BLaER1 (cell line): ENCODE measurements around the gene PRCC.
A peak's percentile ranks its signal among the peaks of the same experiment; 100 is the strongest.

Experiments used
- H3K27ac ChIP-seq: shearing (Covaris generic); formaldehyde crosslinking; 2 replicates; pipeline ENCODE4 v1.8.1; 2022
- H3K27me3 ChIP-seq: shearing (Covaris generic); formaldehyde crosslinking; 2 replicates; pipeline ENCODE4 v1.8.1; 2022
- H3K36me3 ChIP-seq: shearing (Covaris generic); formaldehyde crosslinking; 2 replicates; pipeline ENCODE4 v1.8.1; 2022
- H3K4me1 ChIP-seq: shearing (Covaris generic); formaldehyde crosslinking; 2 replicates; pipeline ENCODE4 v1.8.1; 2022
- H3K4me2 ChIP-seq: shearing (Covaris generic); formaldehyde crosslinking; 2 replicates; pipeline ENCODE4 v1.8.1; 2022
- H3K4me3 ChIP-seq: shearing (Covaris generic); formaldehyde crosslinking; 2 replicates; pipeline ENCODE4 v1.8.1; 2022
- H3K9ac ChIP-seq: shearing (Covaris generic); formaldehyde crosslinking; 2 replicates; pipeline ENCODE4 v1.8.1; 2022
- H3K9me3 ChIP-seq: shearing (Covaris generic); formaldehyde crosslinking; 2 replicates; pipeline ENCODE4 v1.8.1; 2022
- H4K20me1 ChIP-seq: shearing (Covaris generic); formaldehyde crosslinking; 2 replicates; pipeline ENCODE4 v1.8.1; 2022
- Cebpa-rat ChIP-seq: shearing (Covaris generic); IDR thresholded peaks from 2 replicates; pipeline ENCODE4 v1.8.1; 2022

Gene PRCC

DNA sequence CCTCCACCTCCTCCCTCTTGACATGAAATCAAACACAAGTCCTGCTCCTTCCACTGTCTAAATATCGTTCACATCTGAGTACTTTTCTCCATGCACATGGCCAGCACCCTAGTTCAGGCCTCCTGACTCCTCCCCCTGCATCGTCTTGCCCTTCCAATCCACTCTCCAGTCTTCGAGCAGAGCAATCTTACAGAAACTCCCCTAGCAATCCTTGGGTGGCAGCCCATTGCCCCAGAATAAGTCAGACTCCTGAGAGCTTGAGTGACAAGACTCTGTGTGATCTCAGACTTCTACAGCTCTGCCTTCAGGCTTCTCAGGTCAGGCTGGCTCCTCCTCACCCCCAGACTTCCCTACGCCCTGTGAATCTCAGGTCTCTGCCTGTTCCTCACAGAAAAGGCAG, 43.8 kb downstream of the PRCC start:
- Histone ChIP-seq H3K4me2 (no peak overlapping the region), H3K27ac (no peak overlapping the region), H3K4me3 (no peak overlapping the region), H3K36me3 (peaks cover 32% of the 10 kb centered on the region), H3K9me3 (no peaks in the 10 kb centered on the region), H3K27me3 (no peaks in the 10 kb centered on the region), H3K9ac (peak overlapping the region; percentile 20; the same call in 1 of the 2 replicates), H4K20me1 (peaks cover 7% of the 10 kb centered on the region; the same call in 1 of the 2 replicates), H3K4me1 (peaks cover 65% of the 10 kb centered on the region)
- no peak for TF ChIP-seq Cebpa-rat

DNA sequence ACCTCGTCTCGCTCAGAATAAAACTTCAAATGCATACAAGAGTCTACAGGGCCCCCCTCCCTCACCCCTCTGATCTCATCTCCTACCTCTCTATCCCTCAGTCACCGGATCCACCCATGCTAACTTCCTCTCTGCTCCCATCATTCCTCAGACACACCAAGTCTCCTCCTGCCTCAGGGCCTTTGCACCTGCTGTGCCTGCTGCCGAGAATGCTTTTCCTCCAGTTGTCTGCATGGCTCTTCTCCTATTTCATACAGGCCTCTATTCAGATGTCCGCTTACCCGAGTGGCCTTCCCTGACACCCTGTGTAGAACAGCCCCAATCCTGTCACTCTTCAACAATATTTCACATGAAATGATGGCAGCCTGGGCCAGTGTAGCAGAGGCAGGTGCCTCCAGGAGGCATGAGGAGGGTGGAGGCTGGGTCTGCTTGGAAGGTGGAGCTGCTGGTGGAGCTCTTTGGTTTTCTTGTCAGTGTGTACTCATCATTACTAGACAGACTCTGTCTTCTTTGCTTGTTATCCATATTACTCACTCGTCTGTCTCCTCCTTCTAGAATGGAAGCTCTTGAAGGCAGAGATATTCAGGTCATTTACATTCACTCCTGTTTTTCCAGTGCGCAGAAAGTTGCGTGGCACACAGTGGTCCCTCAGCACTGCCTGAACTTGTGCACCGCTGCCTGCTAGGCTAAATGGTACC, 45.1 kb downstream of the PRCC start:
- Histone ChIP-seq H3K27me3 (no peaks in the 10 kb centered on the region), H3K9me3 (no peaks in the 10 kb centered on the region), H3K9ac (peak overlapping the region; percentile 81; the same call in 1 of the 2 replicates), H4K20me1 (peaks cover 7% of the 10 kb centered on the region; the same call in 1 of the 2 replicates), H3K4me1 (peaks cover 75% of the 10 kb centered on the region), H3K4me3 (no peak overlapping the region), H3K36me3 (peaks cover 23% of the 10 kb centered on the region), H3K4me2 (peak overlapping the region; percentile 100), H3K27ac (no peak overlapping the region)
- TF ChIP-seq Cebpa-rat: no peak

DNA sequence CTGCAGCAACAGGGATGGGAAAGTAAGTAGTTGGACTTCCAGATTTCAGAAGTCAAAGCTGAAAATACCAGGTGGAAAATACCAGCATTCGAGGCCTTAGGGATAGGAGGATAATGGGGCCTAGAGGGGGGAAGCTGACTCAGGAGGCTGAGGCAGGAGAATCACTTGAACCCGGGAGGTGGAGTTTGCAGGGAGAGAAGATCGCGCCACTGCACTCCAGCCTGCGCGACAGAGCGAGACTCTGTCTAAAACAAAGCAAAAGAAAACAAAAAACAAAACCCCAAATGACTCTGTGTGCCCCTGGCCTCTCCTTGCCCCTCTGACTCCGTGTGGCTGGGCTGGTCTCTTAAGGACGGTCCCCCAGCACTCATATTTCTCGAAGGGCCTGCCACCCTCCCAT, 46.0 kb downstream of the PRCC start:
- H3K9ac ChIP-seq: peak overlapping the region; percentile 81
- H4K20me1 ChIP-seq: peaks cover under 1% of the 10 kb centered on the region; the same call in 1 of the 2 replicates
- H3K4me1 ChIP-seq: peaks cover 69% of the 10 kb centered on the region
- peak overlapping the region; percentile 72 for H3K4me3 ChIP-seq
- H3K27ac ChIP-seq: peak overlapping the region; percentile 92
- no peak for TF ChIP-seq Cebpa-rat
- no peaks in the 10 kb centered on the region for H3K9me3 ChIP-seq
- peak overlapping the region; percentile 100 for H3K4me2 ChIP-seq
- H3K36me3 ChIP-seq: peaks cover 23% of the 10 kb centered on the region
- no peaks in the 10 kb centered on the region for H3K27me3 ChIP-seq

DNA sequence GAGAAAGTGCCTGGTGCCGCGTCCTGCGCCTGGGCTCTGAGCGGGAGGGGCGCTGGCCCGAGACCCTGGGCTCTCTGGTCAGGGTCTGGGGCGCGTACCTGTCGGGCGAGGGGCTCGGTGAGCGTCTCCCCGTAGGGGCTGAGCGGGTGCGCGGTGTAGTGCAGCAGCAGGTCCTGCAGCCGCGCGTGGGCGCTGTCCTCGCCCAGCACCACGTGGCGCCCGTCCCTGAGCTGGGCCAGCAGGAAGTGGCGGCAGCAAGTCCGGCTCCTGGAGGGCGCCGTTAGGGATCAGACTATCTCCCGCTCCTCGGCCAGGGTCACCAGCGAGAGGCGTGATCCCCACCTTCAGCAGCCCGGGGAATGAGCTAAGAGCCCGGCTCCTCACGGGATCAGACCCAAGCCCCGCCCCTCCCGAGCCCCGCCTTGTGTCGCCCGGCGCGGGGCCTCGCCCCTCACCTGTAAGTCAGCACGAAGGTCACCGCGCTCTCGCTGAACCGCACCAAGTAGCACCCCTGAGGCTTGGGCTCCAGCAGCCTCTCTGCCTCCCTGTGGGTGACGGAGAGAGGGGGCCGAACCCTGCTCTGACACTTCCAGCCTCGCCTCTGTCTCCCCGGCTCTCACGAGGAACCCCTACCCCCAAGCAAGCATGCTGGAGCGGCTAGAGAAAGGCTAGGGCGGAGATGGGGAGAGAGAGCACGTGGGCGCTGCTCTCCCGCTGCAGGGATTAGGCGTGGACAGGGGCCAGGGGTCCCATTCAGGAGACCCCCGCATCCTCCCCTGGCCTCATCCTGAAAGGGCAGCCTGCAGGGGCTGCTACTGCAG, 46.6 kb downstream of the PRCC start:
- Histone ChIP-seq H3K27me3 (no peaks in the 10 kb centered on the region), H3K36me3 (peaks cover 19% of the 10 kb centered on the region), H3K4me3 (peak overlapping the region; percentile 72), H3K27ac (peak overlapping the region; percentile 92), H4K20me1 (no peaks in the 10 kb centered on the region; the same call in 1 of the 2 replicates), H3K9me3 (no peaks in the 10 kb centered on the region), H3K9ac (peak overlapping the region; percentile 81), H3K4me1 (peaks cover 62% of the 10 kb centered on the region), H3K4me2 (peak overlapping the region; percentile 100)
- TF ChIP-seq Cebpa-rat: no peak

DNA sequence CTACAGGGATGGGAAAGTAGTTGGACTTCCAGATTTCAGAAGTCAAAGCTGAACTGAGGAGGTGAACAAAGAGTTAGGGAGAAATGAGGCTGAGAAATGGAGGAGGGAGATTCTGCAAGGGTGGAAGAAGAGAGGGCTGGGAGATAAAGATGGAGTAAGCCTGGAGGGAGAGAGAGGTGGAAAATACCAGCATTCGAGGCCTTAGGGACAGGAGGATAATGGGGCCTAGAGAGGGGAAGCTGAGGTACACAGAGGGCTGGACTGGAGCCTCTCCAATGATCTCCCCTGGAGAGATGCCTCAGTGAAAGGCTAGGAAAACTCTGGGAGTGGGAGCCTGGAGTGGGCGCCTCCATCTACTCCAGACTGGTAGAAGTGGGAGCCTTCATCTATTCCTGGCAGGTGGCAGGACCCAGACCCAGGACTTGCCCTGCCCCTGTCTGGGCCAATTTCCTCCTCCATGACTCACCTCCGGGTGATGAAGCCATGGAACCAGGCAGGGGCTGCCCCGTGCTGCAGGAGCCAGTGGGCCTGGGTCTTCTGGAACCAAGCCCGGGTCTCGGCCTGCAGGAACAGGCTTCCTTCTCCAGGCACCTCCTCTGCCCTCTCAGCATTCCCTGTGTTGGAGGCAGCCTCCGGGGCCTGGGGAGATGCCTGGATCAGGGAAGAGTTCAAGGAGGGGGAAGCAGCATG, 47.4 kb downstream of the PRCC start:
- Histone ChIP-seq H3K4me3 (peak overlapping the region; percentile 72), H3K9ac (peak overlapping the region; percentile 81)

DNA sequence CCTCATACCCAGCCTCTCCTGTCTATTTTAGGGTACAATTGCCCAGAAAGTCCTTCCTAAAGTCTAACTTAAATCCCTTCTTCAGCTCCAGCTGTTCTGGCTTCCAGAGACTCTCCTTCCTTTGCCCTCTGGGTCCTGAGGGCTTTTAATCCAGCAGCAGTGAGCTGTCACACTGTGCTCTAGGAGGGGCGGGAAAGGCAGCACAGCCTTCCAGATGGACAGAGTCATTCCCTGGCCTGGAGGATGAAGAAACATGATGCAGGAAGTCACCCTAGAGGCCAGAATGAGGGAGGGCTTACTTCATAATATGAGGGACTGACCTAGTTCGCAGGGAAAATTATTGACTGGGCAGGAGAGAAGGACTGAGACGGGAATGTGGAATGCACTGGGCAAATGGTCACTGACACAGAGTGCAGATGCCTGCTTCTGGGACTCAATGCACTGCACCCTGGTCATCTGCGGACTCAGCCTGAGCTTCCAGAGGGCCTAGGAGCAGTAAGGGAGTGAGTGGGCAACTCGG, 48.0 kb downstream of the PRCC start:
- Histone ChIP-seq H3K4me1 (peaks cover 62% of the 10 kb centered on the region), H3K36me3 (peaks cover 17% of the 10 kb centered on the region), H3K4me3 (peak overlapping the region; percentile 65), H3K9me3 (no peaks in the 10 kb centered on the region), H3K27ac (peak overlapping the region; percentile 92), H3K27me3 (no peaks in the 10 kb centered on the region), H3K9ac (peak overlapping the region; percentile 82), H3K4me2 (peak overlapping the region; percentile 100), H4K20me1 (no peaks in the 10 kb centered on the region)
- TF ChIP-seq Cebpa-rat: no peak

More for the DNA sequence above, 47.4 kb downstream of the PRCC start:
- TF ChIP-seq Cebpa-rat: no peak
- Histone ChIP-seq H3K4me1 (peaks cover 62% of the 10 kb centered on the region), H3K9me3 (no peaks in the 10 kb centered on the region), H3K36me3 (peaks cover 17% of the 10 kb centered on the region), H3K4me2 (peak overlapping the region; percentile 100), H4K20me1 (no peaks in the 10 kb centered on the region), H3K27ac (peak overlapping the region; percentile 92), H3K27me3 (no peaks in the 10 kb centered on the region)

DNA sequence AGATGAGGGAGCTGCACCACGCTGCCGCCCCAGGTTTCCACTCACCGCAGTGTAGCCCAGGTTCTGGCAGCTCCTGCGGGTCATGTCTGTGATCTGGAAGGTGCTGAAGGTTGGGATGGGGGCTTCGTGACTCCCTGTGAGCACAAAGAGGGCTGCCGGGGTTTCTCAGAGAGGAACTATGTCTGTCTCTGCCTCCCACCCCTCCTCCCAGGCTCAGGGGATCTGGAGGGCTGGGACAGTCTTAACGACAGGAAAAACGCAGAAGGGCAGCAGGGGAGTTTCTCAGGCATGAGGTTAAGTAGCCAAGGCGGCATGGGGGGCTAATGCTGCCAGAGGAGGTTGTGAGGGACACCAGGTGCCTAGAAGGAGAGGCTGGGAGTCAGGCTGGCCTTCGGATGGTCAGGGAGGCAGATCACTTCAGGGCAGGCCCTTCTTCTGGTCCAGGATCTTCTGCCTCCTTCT, 48.7 kb downstream of the PRCC start:
- Histone ChIP-seq H3K4me1 (peaks cover 62% of the 10 kb centered on the region), H3K9ac (peak overlapping the region; percentile 82), H3K27me3 (no peaks in the 10 kb centered on the region), H3K4me2 (peak overlapping the region; percentile 100), H3K27ac (peak overlapping the region; percentile 92), H3K4me3 (peak overlapping the region; percentile 65), H4K20me1 (no peaks in the 10 kb centered on the region), H3K36me3 (peaks cover 13% of the 10 kb centered on the region), H3K9me3 (no peaks in the 10 kb centered on the region)
- TF ChIP-seq Cebpa-rat: no peak

DNA sequence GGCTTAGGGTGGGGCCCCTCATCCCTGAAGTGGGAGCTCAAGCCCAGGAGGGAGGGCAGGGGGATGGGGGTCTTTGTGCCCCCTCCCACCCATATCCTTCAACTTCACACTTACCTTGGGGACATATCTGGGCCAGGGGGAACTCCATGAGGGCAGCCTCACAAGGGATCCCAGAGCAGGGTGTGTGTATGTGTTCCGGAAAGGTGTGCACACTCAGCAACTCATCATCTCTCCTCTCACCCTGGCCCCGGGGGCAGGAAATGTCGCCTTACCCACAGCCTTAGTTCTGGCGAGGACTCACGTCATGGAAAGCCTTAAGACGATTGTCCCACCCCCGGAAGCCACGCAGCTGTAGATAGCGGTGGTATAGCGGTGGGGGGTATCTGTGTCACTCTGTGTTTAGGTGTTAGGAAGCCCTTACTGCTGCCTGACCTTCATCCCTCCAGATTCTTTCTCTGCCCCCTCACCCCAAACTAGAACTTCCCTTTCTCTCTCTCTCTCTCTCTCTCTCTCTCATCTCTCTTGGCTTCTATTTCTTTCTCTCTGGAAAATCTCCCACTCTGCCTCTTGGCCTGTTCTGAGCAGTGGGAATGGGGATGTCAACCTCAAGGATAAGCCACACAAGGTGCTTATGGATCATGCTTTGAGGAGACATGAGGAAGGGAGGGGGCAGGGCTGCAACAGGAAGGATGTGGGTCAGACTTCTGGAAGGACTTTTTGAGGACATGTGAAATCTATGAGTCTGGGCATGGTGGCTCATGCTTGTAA, 49.4 kb downstream of the PRCC start, which contains the start of gene SH2D2A:
SH2D2A (minus strand) TSS at position 288 of the 768 bp plus-strand sequence; CDS start at position 148, 140 bp downstream.
- Histone ChIP-seq H3K27me3 (no peaks in the 10 kb centered on the region), H3K4me1 (peaks cover 58% of the 10 kb centered on the region), H3K9me3 (no peaks in the 10 kb centered on the region), H3K4me3 (peak within 1 kb of the TSS; percentile 65), H3K27ac (peak within 1 kb of the TSS; percentile 92), H3K9ac (peak within 1 kb of the TSS; percentile 82), H4K20me1 (no peaks in the 10 kb centered on the region), H3K36me3 (peaks cover 7% of the 10 kb centered on the region), H3K4me2 (peak within 1 kb of the TSS; percentile 100)
- no peak for TF ChIP-seq Cebpa-rat
